ENCODE measurements around the gene PRKAG2. TPM values are rescaled to one million over a fixed set of nuclear protein-coding genes. Genes with fewer than 3 reads are reported as not detected.

The PRKAG2 gene
- polyA plus RNA-seq, 1 of the 3 experiments (the other 2 are of a cell fraction) = 51.6 TPM

GRCh38 chr7:151844825-151845200 lies 32.1 kb downstream of the PRKAG2 start:
- no peaks in the 10 kb centered on the region for H3K4me1 ChIP-seq (ENCODE audit: control insufficient read depth in 1 of 2, insufficient read depth in 2 of 2, low read depth in 1 of 2, low read length in 1 of 2)
- no peaks in the 10 kb centered on the region for H3K9me2 ChIP-seq
- no peak overlapping the region for H2AFZ ChIP-seq (ENCODE audit: low read depth)
- no peak overlapping the region for H3K4me3 ChIP-seq (ENCODE audit: low read depth in 2 of 2, low read length in 1 of 2)
- H3K4me2 ChIP-seq = no peak overlapping the region
- H3K27me3 ChIP-seq (ENCODE audit: insufficient read depth) = no peaks in the 10 kb centered on the region
- H3K36me3 ChIP-seq (replicated peaks in 1 of 2; ENCODE audit: control insufficient read depth in 1 of 2, insufficient read depth in 2 of 2, low read length in 1 of 2) = no peaks in the 10 kb centered on the region
- H3K9ac ChIP-seq = no peak overlapping the region
- no peak for TF ChIP-seq EP300 (IDR thresholded peaks at IDR 0.05; ENCODE audit: borderline replicate concordance in 1 of 2, low read depth in 1 of 2, low read length in 1 of 2)
- no peak for TF ChIP-seq TAF1 (IDR thresholded peaks at IDR 0.05; ENCODE audit: borderline replicate concordance, low read depth, low read length)
- no peak for TF ChIP-seq GABPA (IDR thresholded peaks at IDR 0.05; ENCODE audit: low read depth)
- TF ChIP-seq NRF1 (IDR thresholded peaks at IDR 0.05; ENCODE audit: low read depth, low read length) = no peak
- no peak for TF ChIP-seq MAX (IDR thresholded peaks at IDR 0.05; ENCODE audit: low read depth)
- TF ChIP-seq YY1 (IDR thresholded peaks at IDR 0.05; ENCODE audit: low read depth) = no peak
- H4K20me1 ChIP-seq (ENCODE audit: insufficient read depth) = no peaks in the 10 kb centered on the region
- WGBS (ENCODE audit: low lambda C conversion rate) = 75% methylated on average over 12 of the region's 13 CpGs
- H3K79me2 ChIP-seq (ENCODE audit: insufficient read depth) = no peaks in the 10 kb centered on the region
- no peaks in the 10 kb centered on the region for H3F3A ChIP-seq (replicated peaks; ENCODE audit: insufficient read depth)
- H3K9me3 ChIP-seq = no peaks in the 10 kb centered on the region
- no peak for DNase-seq
- POLR2A ChIA-PET = no interaction called here
- CTCF ChIA-PET = interaction anchor here (3.9 kb wide), 1 partner anchor 62 kb away, joined by 17 read pairs; no protein-coding TSS in a partner anchor
- no peak overlapping the region for H3K27ac ChIP-seq (ENCODE audit: low read depth in 2 of 2, low read length in 1 of 2)

GRCh38 chr7:151844071-151844824 lies 32.7 kb downstream of the PRKAG2 start:
- ChIA-PET POLR2A (no interaction called here), CTCF (interaction anchor here (3.9 kb wide), 1 partner anchor 61 kb away, joined by 17 read pairs; no protein-coding TSS in a partner anchor)
- no peaks in the 10 kb centered on the region for H4K20me1 ChIP-seq (ENCODE audit: insufficient read depth)
- H3K4me2 ChIP-seq = no peak overlapping the region
- H3K79me2 ChIP-seq (ENCODE audit: insufficient read depth) = no peaks in the 10 kb centered on the region
- 67% methylated on average over 20 of the region's 20 CpGs for WGBS (ENCODE audit: low lambda C conversion rate)
- H3K27ac ChIP-seq (ENCODE audit: low read depth in 2 of 2, low read length in 1 of 2) = no peak overlapping the region
- no peaks in the 10 kb centered on the region for H3K4me1 ChIP-seq (ENCODE audit: control insufficient read depth in 1 of 2, insufficient read depth in 2 of 2, low read depth in 1 of 2, low read length in 1 of 2)
- no peak overlapping the region for H3K9ac ChIP-seq
- no peaks in the 10 kb centered on the region for H3K9me3 ChIP-seq
- H3F3A ChIP-seq (replicated peaks; ENCODE audit: insufficient read depth) = no peaks in the 10 kb centered on the region
- TF ChIP-seq IRF3 (IDR thresholded peaks at IDR 0.05; ENCODE audit: low read depth, low read length) (no peak), FOXM1 (IDR thresholded peaks at IDR 0.05; ENCODE audit: low read depth) (no peak), MXI1 (IDR thresholded peaks at IDR 0.05; ENCODE audit: low read depth, low read length) (no peak), GABPA (IDR thresholded peaks at IDR 0.05; ENCODE audit: low read depth) (no peak), EP300 (IDR thresholded peaks at IDR 0.05; ENCODE audit: borderline replicate concordance in 1 of 2, low read depth in 1 of 2, low read length in 1 of 2) (no peak), POLR2AphosphoS5 (IDR thresholded peaks at IDR 0.05; ENCODE audit: low read depth, low read length) (no peak), MAX (IDR thresholded peaks at IDR 0.05; ENCODE audit: low read depth) (no peak), TEAD4 (IDR thresholded peaks at IDR 0.05; ENCODE audit: borderline replicate concordance, insufficient read depth) (no peak), USF2 (IDR thresholded peaks at IDR 0.05; ENCODE audit: borderline replicate concordance, low read depth, low read length) (no peak)
- H3K27me3 ChIP-seq (ENCODE audit: insufficient read depth) = no peaks in the 10 kb centered on the region
- H3K36me3 ChIP-seq (replicated peaks in 1 of 2; ENCODE audit: control insufficient read depth in 1 of 2, insufficient read depth in 2 of 2, low read length in 1 of 2) = no peaks in the 10 kb centered on the region
- no peaks in the 10 kb centered on the region for H3K9me2 ChIP-seq
- no peak for DNase-seq
- no peak overlapping the region for H3K4me3 ChIP-seq (ENCODE audit: low read depth in 2 of 2, low read length in 1 of 2)
- no peak overlapping the region for H2AFZ ChIP-seq (ENCODE audit: low read depth)
